ENCODE data around the gene SLC15A4.
"Not testable (repeated sequence)": the region's sequence is repeated elsewhere in the genome, so short reads cannot be mapped to it uniquely, and the experiment has no call there.

The SLC15A4 gene

DNA sequence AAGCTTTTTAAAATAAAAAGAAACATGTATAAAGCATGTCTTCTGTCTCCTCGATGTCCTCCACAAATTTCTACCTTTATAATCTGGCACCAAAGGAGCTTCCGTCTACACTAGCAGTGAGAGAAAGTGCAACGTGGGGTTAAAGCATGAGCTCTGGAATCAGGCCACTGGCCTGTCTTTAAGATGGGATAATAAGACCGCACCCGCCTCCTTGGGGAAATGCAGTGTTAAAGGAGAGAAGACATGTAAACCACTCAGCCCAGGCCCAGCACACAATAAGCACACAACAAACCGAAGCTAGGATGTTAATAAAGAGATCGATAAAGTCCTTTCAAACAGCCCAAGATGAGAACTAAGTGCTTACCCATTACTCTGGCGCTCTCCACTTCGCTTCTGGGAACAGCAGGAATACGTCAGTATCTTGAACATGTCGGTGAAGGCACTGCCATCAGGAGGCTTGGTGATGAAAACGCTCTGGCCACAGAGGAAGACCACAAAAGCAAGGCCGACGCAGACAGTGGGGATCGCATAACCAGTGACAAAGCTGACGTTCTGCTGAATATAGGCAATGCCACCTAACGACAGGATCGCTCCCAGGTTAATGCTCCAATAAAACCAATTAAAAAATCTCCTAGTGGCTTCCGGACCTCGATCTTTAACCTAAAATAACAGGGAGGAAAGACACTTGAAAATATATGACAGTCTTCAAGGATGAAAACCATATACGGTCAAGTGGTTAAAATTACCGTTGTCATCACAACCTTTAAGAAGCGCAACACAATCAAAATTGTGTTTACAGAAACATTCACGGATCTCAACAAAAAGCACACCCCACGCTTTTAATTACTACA lies 9.1 kb downstream of the SLC15A4 start:
- no peak for DNase-seq (ENCODE audit: low read depth in 2 of 2)

DNA sequence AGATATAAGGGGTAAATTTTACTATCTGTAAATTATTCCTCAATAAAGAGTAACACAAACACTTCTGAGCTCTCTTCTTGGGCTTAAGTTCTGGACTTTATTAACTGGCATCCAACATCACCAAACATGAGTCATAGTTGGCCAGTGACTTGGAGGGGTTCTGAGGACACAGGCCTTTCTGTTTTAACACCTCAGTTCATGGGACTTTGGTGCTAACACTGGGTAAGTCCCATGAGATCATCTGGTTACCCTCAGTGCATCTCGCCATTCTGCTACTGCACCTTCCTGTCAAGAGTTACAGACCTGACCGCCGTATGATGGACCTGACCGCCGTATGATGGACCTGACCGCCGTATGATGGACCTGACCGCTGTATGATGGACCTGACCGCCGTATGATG lies 9.9 kb downstream of the SLC15A4 start:
- DNase-seq (ENCODE audit: low read depth in 2 of 2): no peak

DNA sequence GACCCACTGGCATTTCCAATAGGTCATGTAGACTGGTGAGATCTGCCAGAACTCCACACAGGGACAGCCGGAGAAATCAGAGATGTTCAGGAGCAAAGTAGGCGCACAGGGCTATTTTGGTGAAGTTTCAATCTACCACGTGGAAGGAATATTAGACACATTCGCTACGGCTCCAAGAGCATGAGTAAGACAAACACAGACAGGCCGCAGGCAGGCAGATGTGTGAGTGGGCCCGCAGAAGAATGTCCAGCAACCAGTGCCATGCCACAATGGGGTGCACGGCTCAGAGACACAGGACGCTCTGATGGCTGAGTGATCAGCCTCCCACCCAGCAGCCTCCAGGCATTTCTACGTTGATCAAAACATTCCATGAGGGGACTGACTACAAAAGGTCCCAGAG lies 10.4 kb downstream of the SLC15A4 start:
- DNase-seq (ENCODE audit: low read depth in 2 of 2): no peak

DNA sequence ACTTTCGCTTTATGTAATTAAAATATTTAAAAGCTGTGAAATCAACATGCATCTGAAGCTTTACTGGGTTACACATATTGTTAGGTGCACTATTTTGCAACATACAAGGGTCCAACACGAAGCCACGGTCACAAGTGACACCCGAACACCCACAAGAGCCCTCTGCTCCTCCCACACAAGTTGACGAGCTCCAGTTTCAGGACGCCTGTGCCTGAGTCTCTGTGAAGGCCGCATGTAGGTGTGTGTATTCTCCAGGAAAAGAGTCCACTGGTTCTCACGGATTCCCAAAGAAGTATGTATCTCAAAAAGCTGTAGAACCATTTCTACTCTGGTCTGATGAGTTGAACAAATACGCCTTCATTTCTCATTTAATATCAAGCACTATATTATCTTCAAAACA lies 12.0 kb downstream of the SLC15A4 start:
- DNase-seq (ENCODE audit: low read depth in 2 of 2): no peak

DNA sequence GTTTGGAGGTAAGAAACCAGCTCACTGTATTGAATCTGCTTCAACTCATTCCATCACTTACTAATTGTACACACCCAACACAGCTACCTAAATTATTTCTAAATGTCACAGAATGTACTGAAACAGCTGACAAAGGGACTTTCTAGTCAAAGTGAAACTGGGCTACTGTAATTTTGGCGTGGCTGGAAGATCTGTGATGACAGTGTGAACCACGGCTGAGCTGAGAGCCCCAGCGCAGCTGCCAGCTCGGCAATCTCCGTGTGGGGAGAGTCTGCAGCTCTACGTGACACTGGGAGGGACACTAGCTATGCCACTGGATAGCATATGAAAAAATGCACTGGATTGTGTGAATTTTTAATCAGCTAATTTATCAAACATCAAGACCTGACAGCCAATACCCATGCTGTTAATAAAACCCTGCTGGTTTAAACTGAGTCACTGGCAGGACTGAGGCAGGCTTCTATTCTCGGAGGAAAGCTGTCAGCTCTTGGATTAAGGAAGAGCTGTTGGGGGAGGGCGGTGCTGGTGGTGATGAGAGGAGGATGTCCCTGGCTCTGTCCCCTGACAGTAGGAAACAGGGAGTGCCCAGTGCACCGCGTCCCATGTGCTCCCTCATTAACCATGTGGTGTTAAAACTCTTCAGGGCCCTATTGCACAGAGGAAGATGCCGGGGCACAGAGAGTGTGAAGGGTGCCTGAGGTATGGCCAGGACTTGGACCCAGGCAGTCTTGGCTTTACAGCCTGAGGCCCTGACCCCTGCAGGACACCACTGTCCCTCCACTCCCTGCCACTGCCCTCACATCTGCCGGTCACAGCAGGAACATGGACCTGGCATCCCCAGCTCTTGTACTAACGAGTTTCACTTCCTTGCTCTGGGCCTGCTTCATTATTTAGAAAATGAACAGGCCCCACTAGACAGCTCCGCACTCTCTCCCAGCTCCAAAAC lies 13.3 kb downstream of the SLC15A4 start:
- DNase-seq (ENCODE audit: low read depth in 2 of 2): no peak

DNA sequence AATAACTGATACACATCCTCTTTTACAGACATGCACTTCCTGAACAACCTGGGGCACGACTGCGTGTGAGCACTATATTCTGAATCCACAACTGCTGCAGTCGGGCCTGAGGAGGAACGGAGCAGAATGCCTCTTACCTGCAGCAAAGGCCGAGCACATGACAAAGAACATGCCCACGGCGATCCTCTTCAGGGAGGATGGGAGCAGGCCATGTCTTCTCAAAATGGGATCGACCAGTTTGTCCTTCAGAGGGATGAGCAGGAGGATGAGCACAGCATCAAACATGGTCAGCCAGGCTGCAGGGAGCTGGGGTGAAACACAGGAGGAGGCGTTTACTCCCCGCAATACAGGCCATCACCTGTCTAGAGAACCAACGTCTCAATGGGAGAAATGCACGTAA lies 15.1 kb downstream of the SLC15A4 start:
- DNase-seq (ENCODE audit: low read depth in 2 of 2): no peak

DNA sequence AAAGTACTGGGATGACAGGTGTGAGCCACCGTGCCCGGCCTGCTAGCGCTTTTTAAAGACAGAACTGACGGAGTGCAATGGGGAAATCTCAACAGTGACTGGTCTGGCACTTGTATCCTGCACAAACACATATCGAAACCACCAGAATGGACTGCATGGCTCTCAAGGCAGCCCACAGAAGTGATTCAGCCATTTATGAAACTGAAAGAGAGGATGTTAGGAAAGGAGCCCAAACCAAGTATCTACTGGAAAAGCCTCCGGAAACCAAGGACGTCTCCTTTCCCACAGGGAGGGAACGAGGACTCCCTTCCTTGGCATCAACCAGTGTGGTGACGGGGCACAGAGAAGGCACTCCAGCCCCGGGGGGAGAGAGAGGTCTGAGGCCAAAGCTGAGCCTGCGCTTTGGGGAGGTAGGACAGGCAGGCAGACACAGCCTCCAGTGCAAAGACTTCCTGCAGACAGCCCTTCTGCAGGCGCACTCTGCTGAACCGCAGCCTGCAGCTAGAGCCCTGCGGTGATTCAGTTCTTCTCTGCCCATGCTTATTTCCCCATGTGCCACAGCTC lies 16.5 kb downstream of the SLC15A4 start:
- no peak for DNase-seq (ENCODE audit: low read depth in 2 of 2)

DNA sequence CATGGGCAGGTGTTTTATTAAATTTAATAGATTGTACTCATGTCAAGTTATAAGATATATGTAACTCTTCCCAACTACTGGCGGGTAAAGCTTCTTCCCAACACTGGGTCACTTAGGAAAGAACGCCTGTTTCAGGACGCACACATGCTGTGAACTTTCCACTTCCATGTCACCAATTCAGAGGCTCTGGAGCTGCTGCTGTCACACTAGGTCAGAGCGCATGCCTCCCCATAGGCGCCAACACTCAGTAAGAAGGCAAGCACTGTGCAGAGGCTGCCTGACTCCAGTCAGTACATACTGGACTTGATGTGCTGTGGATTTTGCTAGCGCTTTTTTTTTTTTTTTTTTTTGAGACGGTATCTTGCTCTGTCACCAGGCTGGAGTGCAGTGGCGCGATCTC lies 17.2 kb downstream of the SLC15A4 start:
- DNase-seq (ENCODE audit: low read depth in 2 of 2): no peak

DNA sequence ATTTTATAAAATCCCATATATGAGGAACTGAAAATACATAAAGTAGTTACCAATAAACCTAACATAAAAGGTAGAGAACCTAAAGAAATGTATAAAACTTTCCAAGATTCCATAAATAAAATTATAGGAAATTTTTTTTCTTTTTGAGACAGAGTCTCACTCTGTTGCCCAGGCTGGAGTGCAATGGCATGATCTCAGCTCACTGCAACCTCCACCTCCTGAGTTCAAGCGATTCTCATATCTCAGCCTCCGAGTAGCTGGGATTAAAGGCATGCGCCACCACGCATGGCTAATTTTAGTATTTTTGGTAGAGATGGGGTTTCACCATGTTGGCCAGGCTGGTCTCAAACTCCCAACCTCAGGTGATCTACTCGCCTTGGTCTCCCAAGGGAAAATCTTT lies 18.4 kb downstream of the SLC15A4 start:
- not testable (repeated sequence) for DNase-seq (ENCODE audit: low read depth in 2 of 2)

DNA sequence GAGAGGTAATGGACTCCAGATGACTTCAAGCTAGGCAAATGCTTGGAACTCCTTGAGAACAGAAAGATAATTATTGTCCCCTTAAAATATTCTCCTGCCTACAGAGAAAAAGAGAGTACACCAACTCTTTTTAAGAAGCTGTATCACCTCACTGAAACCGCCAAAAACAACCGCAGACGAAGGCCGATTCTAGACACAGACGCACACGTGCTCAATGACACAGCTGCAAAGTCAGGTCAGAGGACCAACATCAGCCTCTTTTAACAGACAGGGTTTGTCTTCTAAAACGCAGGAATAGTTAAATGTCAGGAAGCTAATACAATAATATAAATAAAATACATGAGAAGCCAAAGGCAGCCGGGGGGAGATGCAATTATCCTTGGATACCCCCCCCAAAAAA lies 19.0 kb downstream of the SLC15A4 start:
- no peak for DNase-seq (ENCODE audit: low read depth in 2 of 2)

DNA sequence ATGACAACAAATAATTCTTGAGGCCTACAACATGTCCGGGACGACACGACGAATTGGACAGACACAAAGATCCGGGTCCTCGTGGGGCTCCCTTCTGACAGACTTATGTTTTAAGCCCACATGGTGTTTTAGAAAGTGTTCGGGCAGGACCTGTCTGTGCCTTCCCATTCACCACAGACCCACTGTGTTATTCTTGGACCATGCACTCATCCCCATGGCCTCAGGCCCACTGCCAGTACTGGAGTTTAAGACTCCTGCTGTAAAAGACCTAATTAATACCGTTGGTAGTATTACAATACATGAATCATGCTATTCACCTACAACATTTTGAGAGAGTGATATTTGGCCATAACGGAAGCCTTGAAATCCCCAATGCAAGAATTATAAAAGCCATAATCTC lies 20.0 kb downstream of the SLC15A4 start:
- no peak for DNase-seq (ENCODE audit: low read depth in 2 of 2)

DNA sequence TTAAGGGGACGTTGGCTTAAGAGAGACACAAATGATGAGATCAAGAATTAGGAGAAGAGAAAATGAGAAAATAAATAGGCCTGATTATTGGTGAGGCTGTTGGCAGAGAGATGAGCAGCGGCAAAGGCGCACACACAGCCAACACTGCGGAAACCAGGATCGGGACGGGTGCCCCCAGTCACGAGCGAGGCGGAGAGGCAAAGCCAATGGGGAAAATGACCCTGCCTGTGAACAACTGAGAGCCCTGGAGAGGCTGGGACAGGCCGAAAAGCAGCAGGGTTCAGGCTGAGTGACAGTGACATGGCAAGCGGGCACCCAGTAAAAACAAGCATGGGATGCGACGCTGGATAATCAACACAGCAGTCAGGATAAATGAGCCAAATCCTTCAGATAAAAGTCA lies 21.0 kb downstream of the SLC15A4 start:
- no peak for DNase-seq (ENCODE audit: low read depth in 2 of 2)

DNA sequence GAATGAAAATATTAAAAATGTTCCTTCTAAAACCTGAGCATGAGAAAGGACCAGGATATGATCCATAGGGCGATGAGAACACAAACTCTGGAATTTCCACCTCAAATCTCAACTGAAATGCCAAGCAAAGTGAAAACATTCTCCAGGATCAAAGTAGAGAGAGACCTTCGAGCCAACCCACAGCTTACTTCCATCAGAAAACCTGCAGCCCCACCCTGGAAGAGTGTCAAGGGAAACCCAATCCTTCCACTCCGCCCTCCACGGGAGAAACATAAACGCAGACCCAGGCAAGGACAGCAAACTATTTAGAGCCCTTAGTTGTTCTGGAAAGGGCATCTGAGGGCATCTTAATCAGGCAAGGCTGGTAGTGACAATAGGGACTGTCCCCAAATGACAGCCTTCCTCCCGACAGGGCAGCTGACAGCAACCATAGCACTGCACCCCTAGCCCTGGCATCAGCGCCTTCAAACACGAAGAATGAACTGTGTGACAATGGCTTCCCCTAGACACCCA lies 21.8 kb downstream of the SLC15A4 start:
- DNase-seq (ENCODE audit: low read depth in 2 of 2): no peak

DNA sequence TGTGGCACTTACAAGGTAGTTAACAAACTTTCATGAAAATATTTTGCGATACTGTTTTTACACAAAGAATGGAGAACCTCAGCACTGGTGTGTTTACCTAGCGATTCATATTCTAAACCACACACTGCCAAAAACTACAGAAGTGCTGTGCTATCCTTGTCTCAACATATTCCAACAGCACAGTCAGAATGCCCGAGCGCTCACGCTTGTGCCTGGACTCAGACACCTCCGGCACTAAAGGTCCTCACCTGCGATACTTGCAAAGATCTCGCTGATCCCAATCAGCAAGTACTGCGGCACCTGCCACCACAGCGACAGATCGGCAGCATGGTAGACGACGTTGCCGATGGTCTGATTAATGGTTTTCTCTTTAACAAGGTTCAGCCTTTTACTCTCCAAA lies 23.2 kb downstream of the SLC15A4 start:
- DNase-seq (ENCODE audit: low read depth in 2 of 2): no peak

DNA sequence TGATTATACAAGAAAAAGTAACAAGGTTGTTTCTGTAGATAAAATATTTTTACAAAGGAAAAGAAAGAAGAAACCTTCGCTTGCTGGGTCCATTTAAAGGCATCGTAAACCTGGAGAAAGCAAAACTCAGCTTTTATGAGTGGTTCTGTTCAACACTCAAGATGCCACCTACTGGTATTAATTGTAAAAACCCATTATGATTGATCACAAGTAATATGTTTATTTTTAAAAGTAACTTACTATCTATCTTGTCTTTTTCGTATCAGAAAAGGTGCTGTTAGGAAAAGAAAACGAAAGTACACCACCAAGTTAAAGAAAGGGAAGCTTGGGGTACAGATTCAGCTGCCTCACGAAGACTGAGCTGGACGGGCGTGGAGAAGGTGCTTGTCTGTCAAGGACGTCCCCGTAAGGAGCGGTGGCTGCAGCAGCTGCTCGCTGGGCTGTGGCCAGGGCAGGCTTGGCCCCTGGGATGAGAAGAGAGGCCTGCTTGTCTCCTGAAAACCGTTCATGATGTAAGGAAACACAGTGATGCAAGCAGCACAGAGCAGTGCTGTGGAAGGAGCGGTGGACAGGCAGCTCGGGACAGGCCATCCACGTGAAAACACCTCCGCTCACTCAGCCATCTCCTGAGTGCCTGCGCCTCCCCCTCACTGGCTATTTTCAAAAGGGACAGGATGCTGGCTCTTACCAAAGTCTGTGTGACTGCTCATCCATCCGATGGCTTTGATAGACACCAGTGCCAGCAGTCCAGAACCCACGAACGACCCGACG lies 25.0 kb downstream of the SLC15A4 start:
- DNase-seq (ENCODE audit: low read depth in 2 of 2): no peak

DNA sequence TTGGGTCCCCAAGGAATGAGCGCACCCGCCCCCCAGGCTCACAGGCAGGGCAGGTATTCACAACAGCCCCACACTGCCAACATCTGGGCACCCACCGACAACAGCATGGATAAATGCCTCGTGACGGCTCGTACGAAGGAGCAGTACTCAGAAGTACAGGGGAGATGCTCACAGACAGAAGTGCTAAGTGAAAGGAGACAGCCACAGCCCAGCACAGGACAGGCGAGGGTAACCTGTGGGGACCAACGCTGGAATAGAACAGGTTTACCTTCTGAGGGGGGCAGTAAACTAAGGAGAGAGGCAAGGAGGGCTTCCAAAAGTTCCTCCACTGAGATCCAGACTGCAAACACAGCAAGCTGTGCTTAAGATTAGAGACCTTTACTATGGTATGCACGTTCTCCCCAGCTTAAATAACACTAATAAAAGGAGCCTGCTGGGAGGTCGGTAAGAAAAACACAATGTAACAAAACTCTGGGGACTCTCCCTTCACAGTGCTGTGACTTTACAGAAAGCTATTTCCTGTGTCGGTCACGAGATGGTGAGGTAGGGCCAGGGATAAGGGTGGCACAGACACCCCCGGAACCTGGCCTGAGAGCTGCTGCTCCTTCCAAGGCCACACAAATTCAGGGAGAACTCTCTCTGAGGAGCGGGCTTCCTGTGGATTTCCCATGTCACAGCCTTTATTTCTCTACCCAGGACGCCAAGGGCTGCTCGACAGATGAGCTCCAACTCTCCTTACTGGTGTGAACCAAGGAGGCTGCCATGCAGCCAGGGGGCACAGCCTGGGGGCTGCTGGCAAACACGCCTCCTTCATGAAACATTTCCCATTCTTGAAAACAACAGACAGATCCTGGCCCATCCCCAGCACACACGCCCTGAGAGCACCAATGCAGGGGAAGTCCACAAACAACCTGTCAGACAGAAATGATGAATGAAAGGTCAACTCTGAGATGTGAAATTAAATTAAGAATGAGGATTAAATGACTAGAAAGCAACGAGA lies 26.3 kb downstream of the SLC15A4 start:
- no peak for DNase-seq (ENCODE audit: low read depth in 2 of 2)

DNA sequence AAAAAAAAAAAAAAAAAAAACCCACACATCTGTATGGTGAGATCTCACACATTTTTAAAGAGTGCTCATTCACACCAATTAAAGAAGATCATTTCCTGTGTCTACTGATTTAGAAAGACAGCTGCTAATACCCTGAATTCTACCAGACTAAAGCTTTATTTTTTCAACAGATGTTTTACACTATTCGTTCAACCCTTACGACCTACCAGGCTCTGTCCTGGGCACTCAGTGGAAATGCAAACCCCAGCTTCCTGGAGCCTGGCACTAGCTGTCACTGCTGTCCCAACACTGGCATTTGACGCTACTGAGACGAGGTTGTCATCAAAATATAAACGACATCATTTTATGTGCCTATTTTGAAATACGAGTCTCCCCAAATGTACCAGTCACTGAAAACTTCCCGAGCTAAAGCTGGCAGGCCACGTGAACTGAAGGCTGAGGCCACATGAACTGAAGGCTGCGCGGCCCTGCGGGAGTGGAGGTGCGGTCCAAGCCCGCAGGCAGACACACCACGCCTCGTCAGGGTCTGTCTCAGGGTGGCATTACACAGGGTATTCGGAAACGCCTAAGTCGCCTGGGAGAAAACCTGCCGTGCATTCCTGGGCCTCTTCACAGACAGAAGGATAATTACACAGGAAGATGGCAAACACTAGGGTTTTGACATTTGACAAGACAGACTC lies 27.2 kb downstream of the SLC15A4 start:
- DNase-seq (ENCODE audit: low read depth in 2 of 2): no peak

DNA sequence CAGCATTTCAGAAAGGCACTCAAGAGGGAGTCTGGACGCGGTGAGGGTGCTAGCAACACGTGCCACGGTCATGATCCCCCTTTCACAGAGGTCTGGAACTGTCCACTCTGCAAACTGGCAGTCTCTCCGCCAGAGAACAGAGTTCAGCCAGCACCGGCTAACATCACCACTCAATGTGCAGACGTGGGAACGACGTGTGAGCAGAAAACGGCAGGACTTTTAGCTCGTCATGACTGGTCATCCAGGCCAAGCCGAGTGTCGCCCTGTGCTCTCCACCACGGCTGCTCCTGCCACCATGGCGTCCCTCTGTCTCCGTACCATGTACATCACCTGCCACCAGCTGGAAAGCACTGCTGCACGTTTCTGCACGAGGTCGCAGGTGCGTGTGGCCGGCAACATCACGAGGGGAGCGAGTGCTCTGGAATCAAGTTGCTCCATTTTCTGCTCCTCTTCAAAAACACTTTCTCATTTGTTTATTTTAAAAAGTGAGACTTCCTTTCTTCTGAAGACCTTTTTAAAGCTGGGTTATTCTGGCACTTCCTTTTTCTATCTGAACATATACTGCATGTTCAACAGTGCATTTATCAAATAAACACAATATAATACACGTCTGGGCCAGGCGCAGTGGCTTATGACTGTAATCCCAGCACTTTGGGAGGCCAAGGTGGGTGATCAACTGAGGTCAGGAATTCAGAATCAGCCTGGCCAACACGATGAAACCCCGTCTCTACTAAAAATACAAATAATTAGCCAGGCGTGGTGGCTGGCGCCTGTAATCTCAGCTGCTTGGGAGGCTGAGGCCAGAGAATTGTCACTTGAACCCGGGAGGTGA lies 28.0 kb downstream of the SLC15A4 start:
- no peak for DNase-seq (ENCODE audit: low read depth in 2 of 2)
